GM23338 (cell line): ENCODE measurements around the gene ZFX. TPM values are rescaled to one million over a fixed set of nuclear protein-coding genes. Genes with fewer than 3 reads are reported as not detected.

Source experiments
- ATAC-seq: fragments of 200-7000 bp; cut with Tn5 transposase; 3 replicates; pipeline ENCODE4 v1.9.1; 2020
- DNase-seq: peaks from one replicate; pipeline ENCODE4 v3.0.0-alpha.2; 2015; ENCODE audit warnings: low spot score
- H2AFZ ChIP-seq: fragments of 200-600 bp; sonication (generic); 2 replicates; pipeline ENCODE4 v1.8.0; 2016; ENCODE audit warnings: antibody characterized with exemption, mild to moderate bottlenecking, moderate library complexity
- H3F3A ChIP-seq: fragments of 200-600 bp; sonication (generic); replicated peaks from 2 replicates; pipeline ENCODE4 v1.8.0; 2017; ENCODE audit warnings: antibody characterized with exemption, mixed run types, low read depth
- H3K27ac ChIP-seq: fragments of 200-600 bp; sonication (generic); 2 replicates; pipeline ENCODE4 v1.6.1; 2016; ENCODE audit warnings: low read depth
- H3K27me3 ChIP-seq: fragments of 200-600 bp; sonication (generic); 2 replicates; pipeline ENCODE4 v1.8.0; 2016; ENCODE audit warnings: mild to moderate bottlenecking, mixed run types, moderate library complexity; ENCODE audit not compliant: insufficient read depth
- H3K36me3 ChIP-seq: fragments of 200-600 bp; sonication (generic); 2 replicates; pipeline ENCODE4 v1.8.0; 2016; ENCODE audit warnings: mild to moderate bottlenecking; ENCODE audit not compliant: insufficient read depth
- H3K4me1 ChIP-seq: fragments of 200-600 bp; sonication (generic); 2 replicates; pipeline ENCODE4 v1.8.0; 2016; ENCODE audit warnings: mild to moderate bottlenecking, moderate library complexity; ENCODE audit not compliant: insufficient read depth
- H3K4me2 ChIP-seq: fragments of 200-600 bp; sonication (generic); 2 replicates; pipeline ENCODE4 v1.7.1; 2017; ENCODE audit warnings: mixed run types
- H3K4me3 ChIP-seq: fragments of 200-600 bp; sonication (generic); 2 replicates; pipeline ENCODE4 v1.6.1; 2016; ENCODE audit warnings: mixed run types
- H3K79me2 ChIP-seq: fragments of 200-600 bp; sonication (generic); replicated peaks from 2 replicates; pipeline ENCODE4 v1.8.0; 2017; ENCODE audit warnings: mild to moderate bottlenecking; ENCODE audit not compliant: insufficient read depth
- H3K9me2 ChIP-seq: fragments of 200-600 bp; sonication (generic); 2 replicates; pipeline ENCODE4 v1.8.0; 2017; ENCODE audit not compliant: insufficient read depth
- H4K20me1 ChIP-seq: fragments of 200-600 bp; sonication (generic); replicated peaks from 2 replicates; pipeline ENCODE4 v1.8.0; 2017; ENCODE audit warnings: mild to moderate bottlenecking; ENCODE audit not compliant: insufficient read depth
- H3K27ac Mint-ChIP-seq: 2 replicates; pipeline ENCODE4 v1.8.0; 2020; ENCODE audit warnings: inconsistent platforms, mild to moderate bottlenecking, moderate library complexity, mixed read lengths
- H3K27me3 Mint-ChIP-seq: 3 replicates; pipeline ENCODE4 v1.8.0; 2022; ENCODE audit warnings: low read depth, mild to moderate bottlenecking, moderate library complexity, mixed read lengths, inconsistent platforms; ENCODE audit not compliant: insufficient read depth, poor library complexity
- H3K36me3 Mint-ChIP-seq: 3 replicates; pipeline ENCODE4 v1.8.0; 2021; ENCODE audit warnings: low read depth, mild to moderate bottlenecking, inconsistent platforms, moderate library complexity, mixed read lengths
- H3K4me1 Mint-ChIP-seq: 3 replicates; pipeline ENCODE4 v1.8.0; 2020; ENCODE audit warnings: mild to moderate bottlenecking, inconsistent platforms, mixed read lengths
- H3K4me3 Mint-ChIP-seq: 3 replicates; pipeline ENCODE4 v1.8.0; 2021; ENCODE audit warnings: moderate library complexity, mild to moderate bottlenecking, inconsistent platforms, mixed read lengths
- H3K9me3 Mint-ChIP-seq: 3 replicates; pipeline ENCODE4 v1.8.0; 2020; ENCODE audit warnings: moderate library complexity, mild to moderate bottlenecking, inconsistent platforms, mixed read lengths
- CREB1 ChIP-seq: fragments of 250-450 bp; sonication (Bioruptor Pico); IDR thresholded peaks from 2 replicates; pipeline ENCODE4 v1.5.0; 2020; ENCODE audit warnings: low read depth, mild to moderate bottlenecking, moderate library complexity
- EZH2 ChIP-seq: fragments of 200-600 bp; sonication (generic); IDR thresholded peaks from one replicate; pipeline ENCODE4 v1.8.0; 2017; ENCODE audit warnings: antibody characterized with exemption, mild to moderate bottlenecking, low read depth; ENCODE audit not compliant: unreplicated experiment
- JUNB ChIP-seq: IDR thresholded peaks from one replicate; pipeline ENCODE4 v1.6.1; 2016; ENCODE audit warnings: antibody characterized with exemption; ENCODE audit not compliant: unreplicated experiment
- NANOG ChIP-seq: IDR thresholded peaks from 2 replicates; pipeline ENCODE4 v1.6.1; 2016; ENCODE audit warnings: antibody characterized with exemption, borderline replicate concordance
- POLR2AphosphoS5 ChIP-seq: IDR thresholded peaks from 2 replicates; pipeline ENCODE4 v1.6.1; 2016; ENCODE audit warnings: antibody characterized with exemption, low read depth
- STAT1 ChIP-seq: IDR thresholded peaks from one replicate; pipeline ENCODE4 v1.6.1; 2016; ENCODE audit warnings: antibody characterized with exemption; ENCODE audit not compliant: unreplicated experiment
- ZNF114 ChIP-seq: fragments of 250-450 bp; sonication (Bioruptor Pico); IDR thresholded peaks from 2 replicates; pipeline ENCODE4 v1.5.0; 2020; ENCODE audit warnings: mild to moderate bottlenecking, moderate library complexity
- polyA plus RNA-seq: library from polyadenylated mRNA; unstranded; fragments of >200 nt; fragmentation: Nextera tagmentation; extraction: Ambion mirVana; gene quantifications from 2 replicates; pipeline ENCODE4 v1.2.1, GENCODE V29; 2016
- total RNA-seq: library from RNA; depleted of rRNA; stranded (reverse); fragments of >200 nt; shearing (Covaris generic); gene quantifications from 2 replicates; pipeline ENCODE4 v1.2.3, GENCODE V29; 2014
- TF ChIP-seq, protein P1 (sequence below): IDR thresholded peaks from one replicate; pipeline ENCODE4 v1.6.1; 2018; ENCODE audit warnings: antibody characterized with exemption; ENCODE audit not compliant: unreplicated experiment
- TF ChIP-seq, protein P2 (sequence below): fragments of 250-450 bp; sonication (Bioruptor Pico); IDR thresholded peaks from 2 replicates; pipeline ENCODE4 v1.5.0; 2020; ENCODE audit warnings: mild to moderate bottlenecking, moderate library complexity
- TF ChIP-seq, protein P3 (sequence below), 2 experiments: fragments of 200-600 bp in 1 of 2; sonication (generic) in 1 of 2; conservative IDR thresholded peaks; 2 replicates each; pipeline versions ENCODE4 v1.5.1 to v1.6.1; 2016 to 2017; ENCODE audit warnings: antibody characterized with exemption in 2 of 2, low read depth in 2 of 2, mild to moderate bottlenecking in 2 of 2, moderate library complexity in 1 of 2

Gene ZFX
- total and polyA plus RNA-seq, 2 experiments from 2014 or later = 11.0 to 15.4 TPM

DNA sequence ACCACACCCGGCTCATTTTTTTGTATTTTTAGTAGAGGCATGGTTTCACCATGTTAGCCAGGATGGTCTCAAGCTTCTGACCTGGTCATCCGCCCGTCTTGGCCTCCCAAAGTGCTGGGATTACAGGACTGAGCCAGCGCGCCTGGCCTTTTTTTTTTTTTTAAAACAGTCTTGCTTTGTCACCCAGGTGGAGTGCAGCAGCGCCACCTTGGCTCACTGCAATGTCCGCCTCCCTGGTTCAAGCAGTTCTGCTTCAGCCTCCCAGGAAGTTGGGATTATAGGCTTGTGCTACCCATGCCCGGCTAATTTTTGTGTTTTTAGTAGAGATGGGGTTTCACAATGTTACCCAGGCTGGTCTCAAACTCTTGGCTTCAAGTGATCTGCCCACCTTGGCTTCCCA lies 28.9 kb downstream of the ZFX start (continued):
- TF ChIP-seq, protein P1, sequence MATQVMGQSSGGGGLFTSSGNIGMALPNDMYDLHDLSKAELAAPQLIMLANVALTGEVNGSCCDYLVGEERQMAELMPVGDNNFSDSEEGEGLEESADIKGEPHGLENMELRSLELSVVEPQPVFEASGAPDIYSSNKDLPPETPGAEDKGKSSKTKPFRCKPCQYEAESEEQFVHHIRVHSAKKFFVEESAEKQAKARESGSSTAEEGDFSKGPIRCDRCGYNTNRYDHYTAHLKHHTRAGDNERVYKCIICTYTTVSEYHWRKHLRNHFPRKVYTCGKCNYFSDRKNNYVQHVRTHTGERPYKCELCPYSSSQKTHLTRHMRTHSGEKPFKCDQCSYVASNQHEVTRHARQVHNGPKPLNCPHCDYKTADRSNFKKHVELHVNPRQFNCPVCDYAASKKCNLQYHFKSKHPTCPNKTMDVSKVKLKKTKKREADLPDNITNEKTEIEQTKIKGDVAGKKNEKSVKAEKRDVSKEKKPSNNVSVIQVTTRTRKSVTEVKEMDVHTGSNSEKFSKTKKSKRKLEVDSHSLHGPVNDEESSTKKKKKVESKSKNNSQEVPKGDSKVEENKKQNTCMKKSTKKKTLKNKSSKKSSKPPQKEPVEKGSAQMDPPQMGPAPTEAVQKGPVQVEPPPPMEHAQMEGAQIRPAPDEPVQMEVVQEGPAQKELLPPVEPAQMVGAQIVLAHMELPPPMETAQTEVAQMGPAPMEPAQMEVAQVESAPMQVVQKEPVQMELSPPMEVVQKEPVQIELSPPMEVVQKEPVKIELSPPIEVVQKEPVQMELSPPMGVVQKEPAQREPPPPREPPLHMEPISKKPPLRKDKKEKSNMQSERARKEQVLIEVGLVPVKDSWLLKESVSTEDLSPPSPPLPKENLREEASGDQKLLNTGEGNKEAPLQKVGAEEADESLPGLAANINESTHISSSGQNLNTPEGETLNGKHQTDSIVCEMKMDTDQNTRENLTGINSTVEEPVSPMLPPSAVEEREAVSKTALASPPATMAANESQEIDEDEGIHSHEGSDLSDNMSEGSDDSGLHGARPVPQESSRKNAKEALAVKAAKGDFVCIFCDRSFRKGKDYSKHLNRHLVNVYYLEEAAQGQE = no peak

DNA sequence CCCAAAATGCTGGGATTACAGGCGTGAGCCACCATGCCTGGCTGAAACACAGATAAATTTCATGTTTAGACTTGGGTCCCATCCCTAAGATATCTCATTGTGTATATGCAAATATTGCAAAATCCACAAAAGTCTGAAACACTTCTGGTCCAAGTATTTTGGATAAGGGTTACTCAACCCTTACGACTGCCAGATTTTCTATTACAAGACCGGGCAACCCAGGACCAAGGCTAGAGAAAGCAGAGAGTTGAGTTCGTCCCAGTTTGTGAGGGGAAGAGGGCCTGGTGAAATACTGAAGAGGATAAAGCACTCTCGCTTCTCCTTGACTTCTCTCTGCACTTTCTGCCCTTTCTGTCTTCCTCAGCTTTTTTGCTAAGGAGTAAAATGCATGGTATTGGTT lies 34.5 kb downstream of the ZFX start:
- Histone ChIP-seq H3K79me2 (peaks cover 79% of the 10 kb centered on the region), H3K27ac (no peak overlapping the region), H3K4me1 (no peaks in the 10 kb centered on the region), H4K20me1 (no peaks in the 10 kb centered on the region), H3K4me2 (no peak overlapping the region), H3K4me3 (no peak overlapping the region), H3F3A (no peaks in the 10 kb centered on the region), H3K9me2 (no peaks in the 10 kb centered on the region), H3K36me3 (0 out of 2 replicates have a peak, but pooled peaks cover 5% of the 10 kb centered on the region), H3K27me3 (no peaks in the 10 kb centered on the region), H2AFZ (no peak overlapping the region)
- Mint-ChIP-seq H3K9me3 (no peaks in the 10 kb centered on the region), H3K27me3 (no peaks in the 10 kb centered on the region), H3K4me3 (no peak overlapping the region), H3K36me3 (peaks cover 20% of the 10 kb centered on the region; the same call in 2 of the 3 replicates), H3K27ac (no peak overlapping the region), H3K4me1 (no peaks in the 10 kb centered on the region)
- DNase-seq = no peak
- ATAC-seq = no peak
- TF ChIP-seq CREB1 (CRISPR knock-in tag) (no peak), POLR2AphosphoS5 (no peak), JUNB (no peak), EZH2 (no peak), NANOG (no peak), STAT1 (no peak), ZNF114 (CRISPR knock-in tag) (no peak)
- TF ChIP-seq, protein P1 = no peak
- TF ChIP-seq, protein P2, sequence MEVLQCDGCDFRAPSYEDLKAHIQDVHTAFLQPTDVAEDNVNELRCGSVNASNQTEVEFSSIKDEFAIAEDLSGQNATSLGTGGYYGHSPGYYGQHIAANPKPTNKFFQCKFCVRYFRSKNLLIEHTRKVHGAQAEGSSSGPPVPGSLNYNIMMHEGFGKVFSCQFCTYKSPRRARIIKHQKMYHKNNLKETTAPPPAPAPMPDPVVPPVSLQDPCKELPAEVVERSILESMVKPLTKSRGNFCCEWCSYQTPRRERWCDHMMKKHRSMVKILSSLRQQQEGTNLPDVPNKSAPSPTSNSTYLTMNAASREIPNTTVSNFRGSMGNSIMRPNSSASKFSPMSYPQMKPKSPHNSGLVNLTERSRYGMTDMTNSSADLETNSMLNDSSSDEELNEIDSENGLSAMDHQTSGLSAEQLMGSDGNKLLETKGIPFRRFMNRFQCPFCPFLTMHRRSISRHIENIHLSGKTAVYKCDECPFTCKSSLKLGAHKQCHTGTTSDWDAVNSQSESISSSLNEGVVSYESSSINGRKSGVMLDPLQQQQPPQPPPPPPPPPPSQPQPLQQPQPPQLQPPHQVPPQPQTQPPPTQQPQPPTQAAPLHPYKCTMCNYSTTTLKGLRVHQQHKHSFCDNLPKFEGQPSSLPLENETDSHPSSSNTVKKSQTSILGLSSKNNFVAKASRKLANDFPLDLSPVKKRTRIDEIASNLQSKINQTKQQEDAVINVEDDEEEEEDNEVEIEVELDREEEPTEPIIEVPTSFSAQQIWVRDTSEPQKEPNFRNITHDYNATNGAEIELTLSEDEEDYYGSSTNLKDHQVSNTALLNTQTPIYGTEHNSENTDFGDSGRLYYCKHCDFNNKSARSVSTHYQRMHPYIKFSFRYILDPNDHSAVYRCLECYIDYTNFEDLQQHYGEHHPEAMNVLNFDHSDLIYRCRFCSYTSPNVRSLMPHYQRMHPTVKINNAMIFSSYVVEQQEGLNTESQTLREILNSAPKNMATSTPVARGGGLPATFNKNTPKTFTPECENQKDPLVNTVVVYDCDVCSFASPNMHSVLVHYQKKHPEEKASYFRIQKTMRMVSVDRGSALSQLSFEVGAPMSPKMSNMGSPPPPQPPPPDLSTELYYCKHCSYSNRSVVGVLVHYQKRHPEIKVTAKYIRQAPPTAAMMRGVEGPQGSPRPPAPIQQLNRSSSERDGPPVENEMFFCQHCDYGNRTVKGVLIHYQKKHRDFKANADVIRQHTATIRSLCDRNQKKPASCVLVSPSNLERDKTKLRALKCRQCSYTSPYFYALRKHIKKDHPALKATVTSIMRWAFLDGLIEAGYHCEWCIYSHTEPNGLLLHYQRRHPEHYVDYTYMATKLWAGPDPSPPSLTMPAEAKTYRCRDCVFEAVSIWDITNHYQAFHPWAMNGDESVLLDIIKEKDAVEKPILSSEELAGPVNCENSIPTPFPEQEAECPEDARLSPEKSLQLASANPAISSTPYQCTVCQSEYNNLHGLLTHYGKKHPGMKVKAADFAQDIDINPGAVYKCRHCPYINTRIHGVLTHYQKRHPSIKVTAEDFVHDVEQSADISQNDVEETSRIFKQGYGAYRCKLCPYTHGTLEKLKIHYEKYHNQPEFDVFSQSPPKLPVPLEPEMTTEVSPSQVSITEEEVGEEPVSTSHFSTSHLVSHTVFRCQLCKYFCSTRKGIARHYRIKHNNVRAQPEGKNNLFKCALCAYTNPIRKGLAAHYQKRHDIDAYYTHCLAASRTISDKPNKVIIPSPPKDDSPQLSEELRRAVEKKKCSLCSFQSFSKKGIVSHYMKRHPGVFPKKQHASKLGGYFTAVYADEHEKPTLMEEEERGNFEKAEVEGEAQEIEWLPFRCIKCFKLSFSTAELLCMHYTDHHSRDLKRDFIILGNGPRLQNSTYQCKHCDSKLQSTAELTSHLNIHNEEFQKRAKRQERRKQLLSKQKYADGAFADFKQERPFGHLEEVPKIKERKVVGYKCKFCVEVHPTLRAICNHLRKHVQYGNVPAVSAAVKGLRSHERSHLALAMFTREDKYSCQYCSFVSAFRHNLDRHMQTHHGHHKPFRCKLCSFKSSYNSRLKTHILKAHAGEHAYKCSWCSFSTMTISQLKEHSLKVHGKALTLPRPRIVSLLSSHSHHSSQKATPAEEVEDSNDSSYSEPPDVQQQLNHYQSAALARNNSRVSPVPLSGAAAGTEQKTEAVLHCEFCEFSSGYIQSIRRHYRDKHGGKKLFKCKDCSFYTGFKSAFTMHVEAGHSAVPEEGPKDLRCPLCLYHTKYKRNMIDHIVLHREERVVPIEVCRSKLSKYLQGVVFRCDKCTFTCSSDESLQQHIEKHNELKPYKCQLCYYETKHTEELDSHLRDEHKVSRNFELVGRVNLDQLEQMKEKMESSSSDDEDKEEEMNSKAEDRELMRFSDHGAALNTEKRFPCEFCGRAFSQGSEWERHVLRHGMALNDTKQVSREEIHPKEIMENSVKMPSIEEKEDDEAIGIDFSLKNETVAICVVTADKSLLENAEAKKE (CRISPR knock-in tag) = no peak
- TF ChIP-seq, protein P3, sequence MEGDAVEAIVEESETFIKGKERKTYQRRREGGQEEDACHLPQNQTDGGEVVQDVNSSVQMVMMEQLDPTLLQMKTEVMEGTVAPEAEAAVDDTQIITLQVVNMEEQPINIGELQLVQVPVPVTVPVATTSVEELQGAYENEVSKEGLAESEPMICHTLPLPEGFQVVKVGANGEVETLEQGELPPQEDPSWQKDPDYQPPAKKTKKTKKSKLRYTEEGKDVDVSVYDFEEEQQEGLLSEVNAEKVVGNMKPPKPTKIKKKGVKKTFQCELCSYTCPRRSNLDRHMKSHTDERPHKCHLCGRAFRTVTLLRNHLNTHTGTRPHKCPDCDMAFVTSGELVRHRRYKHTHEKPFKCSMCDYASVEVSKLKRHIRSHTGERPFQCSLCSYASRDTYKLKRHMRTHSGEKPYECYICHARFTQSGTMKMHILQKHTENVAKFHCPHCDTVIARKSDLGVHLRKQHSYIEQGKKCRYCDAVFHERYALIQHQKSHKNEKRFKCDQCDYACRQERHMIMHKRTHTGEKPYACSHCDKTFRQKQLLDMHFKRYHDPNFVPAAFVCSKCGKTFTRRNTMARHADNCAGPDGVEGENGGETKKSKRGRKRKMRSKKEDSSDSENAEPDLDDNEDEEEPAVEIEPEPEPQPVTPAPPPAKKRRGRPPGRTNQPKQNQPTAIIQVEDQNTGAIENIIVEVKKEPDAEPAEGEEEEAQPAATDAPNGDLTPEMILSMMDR (conservative IDR thresholded peaks at IDR 0.05; ENCODE audit: low read depth in 2 of 2) = no peak
